HL-60 (cell line): ENCODE measurements around the gene CDC73.
A peak's percentile ranks its signal among the peaks of the same experiment; 100 is the strongest.

Experiments
- DNase-seq, 2 experiments: peaks; one replicate each; pipeline ENCODE4 v3.0.0-alpha.2; 2010 to 2020; ENCODE audit warnings: low read depth in 1 of 2, low spot score in 1 of 2
- H3K27ac ChIP-seq: fragments of 250-450 bp; sonication (Bioruptor Pico); replicated peaks from 2 replicates; pipeline ENCODE4 v1.5.1; 2020; ENCODE audit warnings: mild to moderate bottlenecking, moderate library complexity
- H3K27me3 ChIP-seq: fragments of 250-450 bp; sonication (Bioruptor Pico); 2 replicates; pipeline ENCODE4 v1.5.1; 2021; ENCODE audit warnings: mild to moderate bottlenecking, moderate library complexity; ENCODE audit not compliant: insufficient read depth, poor library complexity, severe bottlenecking
- H3K4me3 ChIP-seq: replicated peaks from 2 replicates; pipeline ENCODE4 v1.5.1; 2011; ENCODE audit warnings: mild to moderate bottlenecking, control low read depth, low read length; ENCODE audit not compliant: insufficient read depth
- CTCF ChIP-seq: IDR thresholded peaks from one replicate; pipeline ENCODE4 v1.5.1; 2011; ENCODE audit warnings: low read length, control low read depth, inconsistent platforms; ENCODE audit not compliant: insufficient read depth
- GABPA ChIP-seq: IDR thresholded peaks from 2 replicates; pipeline ENCODE4 v1.6.1; 2012; ENCODE audit warnings: low read depth
- POLR2AphosphoS5 ChIP-seq: IDR thresholded peaks from 2 replicates; pipeline ENCODE4 v1.6.1; 2012; ENCODE audit warnings: low read depth
- REST ChIP-seq: IDR thresholded peaks from 2 replicates; pipeline ENCODE4 v1.6.1; 2012; ENCODE audit warnings: low read depth; ENCODE audit not compliant: insufficient replicate concordance
- SPI1 ChIP-seq: IDR thresholded peaks from 2 replicates; pipeline ENCODE4 v1.6.1; 2012; ENCODE audit warnings: low read depth, mild to moderate bottlenecking, borderline replicate concordance

Gene CDC73

GRCh38 chr1:193181536-193181935 lies 59.7 kb downstream of the CDC73 start:
- no peak for TF ChIP-seq SPI1
- TF ChIP-seq POLR2AphosphoS5 = no peak
- TF ChIP-seq REST = no peak
- no peak for TF ChIP-seq CTCF
- no peak for TF ChIP-seq GABPA
- no peaks in the 10 kb centered on the region for H3K27me3 ChIP-seq
- no peak for DNase-seq

GRCh38 chr1:193181985-193182384 lies 60.2 kb downstream of the CDC73 start:
- no peak for TF ChIP-seq CTCF
- TF ChIP-seq GABPA = no peak
- TF ChIP-seq SPI1 = no peak
- no peak for TF ChIP-seq REST
- no peak for TF ChIP-seq POLR2AphosphoS5
- no peak overlapping the region for H3K27ac ChIP-seq
- H3K4me3 ChIP-seq = no peak overlapping the region
- DNase-seq = no peak
- H3K27me3 ChIP-seq = no peaks in the 10 kb centered on the region

More at GRCh38 chr1:193181536-193181935, 59.7 kb downstream of the CDC73 start:
- Histone ChIP-seq H3K27ac (no peak overlapping the region), H3K4me3 (no peak overlapping the region)

- TF ChIP-seq GABPA (no peak), CTCF (peak; percentile 66)
- H3K4me3 ChIP-seq = no peak overlapping the region
- H3K27me3 ChIP-seq = no peaks in the 10 kb centered on the region
- H3K27ac ChIP-seq = no peak overlapping the region
- peak in 1 of 2 experiments; percentile 14 for DNase-seq
Observed at GRCh38 chr1:193183019-193183627, 61.3 kb downstream of the CDC73 start.

GRCh38 chr1:193184776-193185175 lies 62.9 kb downstream of the CDC73 start:
- Histone ChIP-seq H3K27me3 (no peaks in the 10 kb centered on the region), H3K4me3 (no peak overlapping the region), H3K27ac (no peak overlapping the region)
- TF ChIP-seq REST = no peak
- no peak for DNase-seq
